Stimulated activated effector memory CD8-positive, alpha-beta T cell treated with anti-CD3 and anti-CD28 coated beads, Interleukin-12 subunit alpha, Interleukin-12 subunit beta, amount 100 ng/mL, for 72 hours (primary cell): ENCODE results near the gene ZNF287.
"Not testable (repeated sequence)": the region's sequence is repeated elsewhere in the genome, so short reads cannot be mapped to it uniquely, and the experiment has no call there.

Source experiments
- ATAC-seq: fragments of 150-1000 bp; cut with Tn5 transposase; 2 replicates; pipeline ENCODE4 v1.10.0; 2021
- DNase-seq, 2 donors: peaks; one replicate each; pipeline ENCODE4 v3.0.0; 2021 to 2022; ENCODE audit warnings: low spot score in 2 of 2
- H3K27ac Mint-ChIP-seq: one replicate; pipeline ENCODE4 v1.8.0; 2022; ENCODE audit warnings: mild to moderate bottlenecking, mixed read lengths
- H3K36me3 Mint-ChIP-seq: one replicate; pipeline ENCODE4 v1.8.0; 2022; ENCODE audit warnings: mild to moderate bottlenecking, mixed read lengths
- H3K4me1 Mint-ChIP-seq: one replicate; pipeline ENCODE4 v1.8.0; 2022; ENCODE audit warnings: mixed read lengths
- H3K4me3 Mint-ChIP-seq: one replicate; pipeline ENCODE4 v1.8.0; 2022; ENCODE audit warnings: mild to moderate bottlenecking, mixed read lengths
- H3K9me3 Mint-ChIP-seq: one replicate; pipeline ENCODE4 v1.8.0; 2022; ENCODE audit warnings: mixed read lengths

Gene ZNF287

GRCh38 chr17:16529906-16530305 lies 39.1 kb downstream of the ZNF287 start:
- DNase-seq (peak in 1 of 2 donors; percentile 30), ATAC-seq (no peak)
- Mint-ChIP-seq H3K36me3 (no peaks in the 10 kb centered on the region), H3K9me3 (no peaks in the 10 kb centered on the region), H3K4me3 (no peak overlapping the region), H3K27ac (no peak overlapping the region), H3K4me1 (peaks cover 2% of the 10 kb centered on the region)

GRCh38 chr17:16527298-16527697 lies 41.7 kb downstream of the ZNF287 start:
- no peaks in the 10 kb centered on the region for H3K4me1 Mint-ChIP-seq
- no peak overlapping the region for H3K4me3 Mint-ChIP-seq
- ATAC-seq: no peak
- no peaks in the 10 kb centered on the region for H3K9me3 Mint-ChIP-seq
- H3K27ac Mint-ChIP-seq: no peak overlapping the region
- no peak for DNase-seq
- no peaks in the 10 kb centered on the region for H3K36me3 Mint-ChIP-seq

- not testable (repeated sequence) for ATAC-seq, H3K36me3 Mint-ChIP-seq, H3K27ac Mint-ChIP-seq, H3K9me3 Mint-ChIP-seq, H3K4me3 Mint-ChIP-seq, H3K4me1 Mint-ChIP-seq, DNase-seq
Observed at GRCh38 chr17:16525556-16525955, 43.4 kb downstream of the ZNF287 start.

- Mint-ChIP-seq H3K9me3 (no peaks in the 10 kb centered on the region), H3K4me3 (no peak overlapping the region), H3K4me1 (peaks cover 7% of the 10 kb centered on the region), H3K36me3 (no peaks in the 10 kb centered on the region), H3K27ac (peak overlapping the region; percentile 23)
- DNase-seq (peak; percentile 35 to 72), ATAC-seq (peak; percentile 92)
Observed at GRCh38 chr17:16521070-16521727, 47.8 kb downstream of the ZNF287 start.

GRCh38 chr17:16519021-16519420 lies 50.0 kb downstream of the ZNF287 start:
- H3K27ac Mint-ChIP-seq: no peak overlapping the region
- no peak overlapping the region for H3K4me3 Mint-ChIP-seq
- DNase-seq: no peak
- H3K4me1 Mint-ChIP-seq: peaks cover 7% of the 10 kb centered on the region
- H3K9me3 Mint-ChIP-seq: no peaks in the 10 kb centered on the region
- H3K36me3 Mint-ChIP-seq: no peaks in the 10 kb centered on the region
- ATAC-seq: no peak

- Mint-ChIP-seq H3K36me3 (no peaks in the 10 kb centered on the region), H3K9me3 (no peaks in the 10 kb centered on the region), H3K4me1 (peaks cover 7% of the 10 kb centered on the region), H3K27ac (no peak overlapping the region), H3K4me3 (no peak overlapping the region)
- ATAC-seq: no peak
- no peak for DNase-seq
Observed at GRCh38 chr17:16517477-16517876, 51.5 kb downstream of the ZNF287 start.

- ATAC-seq: no peak
Observed at GRCh38 chr17:16516594-16517051, 52.4 kb downstream of the ZNF287 start.

GRCh38 chr17:16515933-16516332 lies 53.1 kb downstream of the ZNF287 start:
- DNase-seq (no peak), ATAC-seq (no peak)
- H3K4me3 Mint-ChIP-seq: no peak overlapping the region
- H3K9me3 Mint-ChIP-seq: no peaks in the 10 kb centered on the region
- H3K27ac Mint-ChIP-seq: no peak overlapping the region
- peaks cover 1% of the 10 kb centered on the region for H3K4me1 Mint-ChIP-seq
- H3K36me3 Mint-ChIP-seq: no peaks in the 10 kb centered on the region

More at GRCh38 chr17:16516594-16517051, 52.4 kb downstream of the ZNF287 start:
- Mint-ChIP-seq H3K27ac (no peak overlapping the region), H3K4me3 (no peak overlapping the region), H3K9me3 (no peaks in the 10 kb centered on the region), H3K4me1 (peaks cover 7% of the 10 kb centered on the region), H3K36me3 (no peaks in the 10 kb centered on the region)
- DNase-seq: no peak

GRCh38 chr17:16513873-16514272 lies 55.1 kb downstream of the ZNF287 start:
- Mint-ChIP-seq H3K4me3 (no peak overlapping the region), H3K36me3 (no peaks in the 10 kb centered on the region), H3K9me3 (no peaks in the 10 kb centered on the region), H3K4me1 (no peaks in the 10 kb centered on the region), H3K27ac (no peak overlapping the region)
- no peak for DNase-seq
- ATAC-seq: no peak

- ATAC-seq (no peak), DNase-seq (no peak)
- H3K4me1 Mint-ChIP-seq: no peaks in the 10 kb centered on the region
- H3K9me3 Mint-ChIP-seq: no peaks in the 10 kb centered on the region
- H3K27ac Mint-ChIP-seq: no peak overlapping the region
- H3K36me3 Mint-ChIP-seq: no peaks in the 10 kb centered on the region
- H3K4me3 Mint-ChIP-seq: no peak overlapping the region
Observed at GRCh38 chr17:16512011-16512410, 57.0 kb downstream of the ZNF287 start.

- no peaks in the 10 kb centered on the region for H3K4me1 Mint-ChIP-seq
- ATAC-seq (no peak), DNase-seq (no peak)
Observed at GRCh38 chr17:16511593-16511992, 57.4 kb downstream of the ZNF287 start.

GRCh38 chr17:16507918-16508533 lies 61.0 kb downstream of the ZNF287 start:
- no peak overlapping the region for H3K4me3 Mint-ChIP-seq
- no peak for ATAC-seq
- H3K4me1 Mint-ChIP-seq: no peaks in the 10 kb centered on the region
- H3K9me3 Mint-ChIP-seq: no peaks in the 10 kb centered on the region
- DNase-seq: no peak
- no peak overlapping the region for H3K27ac Mint-ChIP-seq
- no peaks in the 10 kb centered on the region for H3K36me3 Mint-ChIP-seq

More at GRCh38 chr17:16511593-16511992, 57.4 kb downstream of the ZNF287 start:
- Mint-ChIP-seq H3K27ac (no peak overlapping the region), H3K4me3 (no peak overlapping the region), H3K9me3 (no peaks in the 10 kb centered on the region), H3K36me3 (no peaks in the 10 kb centered on the region)

GRCh38 chr17:16506188-16506587 lies 62.8 kb downstream of the ZNF287 start:
- Mint-ChIP-seq H3K36me3 (no peaks in the 10 kb centered on the region), H3K4me3 (no peak overlapping the region), H3K27ac (no peak overlapping the region), H3K9me3 (no peaks in the 10 kb centered on the region), H3K4me1 (no peaks in the 10 kb centered on the region)
- no peak for ATAC-seq
- DNase-seq: no peak

- no peak overlapping the region for H3K27ac Mint-ChIP-seq
- H3K9me3 Mint-ChIP-seq: no peaks in the 10 kb centered on the region
- no peak overlapping the region for H3K4me3 Mint-ChIP-seq
- no peaks in the 10 kb centered on the region for H3K36me3 Mint-ChIP-seq
- ATAC-seq (no peak), DNase-seq (no peak)
- no peaks in the 10 kb centered on the region for H3K4me1 Mint-ChIP-seq
Observed at GRCh38 chr17:16504984-16505383, 64.0 kb downstream of the ZNF287 start.
